ENCODE data around the gene KIDINS220.

- TF ChIP-seq CTCF (IDR thresholded peaks at IDR 0.05; ENCODE audit: insufficient read depth, low read depth, low read length) (no peak), EZH2 (IDR thresholded peaks at IDR 0.05; ENCODE audit: insufficient read depth, low read length) (no peak)
Measured at GRCh38 chr2:8800218-8800617, 37.2 kb downstream of the KIDINS220 start.
